ENCODE data around the gene TENT5C.

Gene TENT5C

GRCh38 chr1:117652421-117652820 is 46.6 kb downstream of the TENT5C start:
- peak overlapping the region; percentile 37 for H3K27ac Mint-ChIP-seq
- peak overlapping the region; percentile 12 for H3K4me3 Mint-ChIP-seq
- peaks cover 7% of the 10 kb centered on the region for H3K36me3 Mint-ChIP-seq (ENCODE audit: low read depth)
- H3K9me3 Mint-ChIP-seq: no peaks in the 10 kb centered on the region
- H3K27me3 Mint-ChIP-seq (ENCODE audit: low read depth): peaks cover 17% of the 10 kb centered on the region
- peaks cover 72% of the 10 kb centered on the region for H3K4me1 Mint-ChIP-seq (ENCODE audit: low read depth)

GRCh38 chr1:117653195-117653594 is 47.3 kb downstream of the TENT5C start:
- Mint-ChIP-seq H3K27ac (peak overlapping the region; percentile 60), H3K4me3 (no peak overlapping the region), H3K9me3 (no peaks in the 10 kb centered on the region), H3K27me3 (ENCODE audit: low read depth) (peaks cover 10% of the 10 kb centered on the region), H3K4me1 (ENCODE audit: low read depth) (peaks cover 76% of the 10 kb centered on the region), H3K36me3 (ENCODE audit: low read depth) (peaks cover 7% of the 10 kb centered on the region)

- H3K36me3 Mint-ChIP-seq (ENCODE audit: low read depth): peaks cover 7% of the 10 kb centered on the region
- H3K4me3 Mint-ChIP-seq: peak overlapping the region; percentile 63
- peaks cover 80% of the 10 kb centered on the region for H3K4me1 Mint-ChIP-seq (ENCODE audit: low read depth)
- H3K27ac Mint-ChIP-seq: peak overlapping the region; percentile 86
- H3K9me3 Mint-ChIP-seq: no peaks in the 10 kb centered on the region
- peaks cover 6% of the 10 kb centered on the region for H3K27me3 Mint-ChIP-seq (ENCODE audit: low read depth)
These were observed 48.1 kb downstream of the TENT5C start for GRCh38 chr1:117653732-117654492.

- H3K9me3 Mint-ChIP-seq: no peaks in the 10 kb centered on the region
- H3K27me3 Mint-ChIP-seq (ENCODE audit: low read depth): peaks cover 6% of the 10 kb centered on the region
- peaks cover 7% of the 10 kb centered on the region for H3K36me3 Mint-ChIP-seq (ENCODE audit: low read depth)
- peaks cover 81% of the 10 kb centered on the region for H3K4me1 Mint-ChIP-seq (ENCODE audit: low read depth)
- H3K4me3 Mint-ChIP-seq: peak overlapping the region; percentile 63
- H3K27ac Mint-ChIP-seq: peak overlapping the region; percentile 86
These were observed 48.8 kb downstream of the TENT5C start for GRCh38 chr1:117654493-117655219.

GRCh38 chr1:117655220-117655577 is 49.4 kb downstream of the TENT5C start:
- Mint-ChIP-seq H3K27me3 (ENCODE audit: low read depth) (peaks cover 6% of the 10 kb centered on the region), H3K27ac (peak overlapping the region; percentile 86), H3K4me3 (peak overlapping the region; percentile 36), H3K4me1 (ENCODE audit: low read depth) (peaks cover 86% of the 10 kb centered on the region), H3K9me3 (no peaks in the 10 kb centered on the region), H3K36me3 (ENCODE audit: low read depth) (peaks cover 7% of the 10 kb centered on the region)

GRCh38 chr1:117656202-117656641 is 50.4 kb downstream of the TENT5C start:
- Mint-ChIP-seq H3K27ac (peak overlapping the region; percentile 86), H3K27me3 (ENCODE audit: low read depth) (peaks cover 2% of the 10 kb centered on the region), H3K4me1 (ENCODE audit: low read depth) (peaks cover 90% of the 10 kb centered on the region), H3K9me3 (peaks cover 2% of the 10 kb centered on the region), H3K4me3 (peak overlapping the region; percentile 67), H3K36me3 (ENCODE audit: low read depth) (peaks cover 9% of the 10 kb centered on the region)

- Mint-ChIP-seq H3K9me3 (peaks cover 9% of the 10 kb centered on the region), H3K27me3 (ENCODE audit: low read depth) (no peaks in the 10 kb centered on the region), H3K36me3 (ENCODE audit: low read depth) (peaks cover 17% of the 10 kb centered on the region), H3K4me1 (ENCODE audit: low read depth) (peaks cover 94% of the 10 kb centered on the region), H3K4me3 (peak overlapping the region; percentile 54), H3K27ac (peak overlapping the region; percentile 86)
These were observed 51.2 kb downstream of the TENT5C start for GRCh38 chr1:117657031-117657430.

GRCh38 chr1:117657949-117658660 is 52.3 kb downstream of the TENT5C start:
- peak overlapping the region; percentile 74 for H3K4me3 Mint-ChIP-seq
- H3K9me3 Mint-ChIP-seq: peaks cover 14% of the 10 kb centered on the region
- H3K27ac Mint-ChIP-seq: peak overlapping the region; percentile 84

GRCh38 chr1:117658676-117659075 is 52.8 kb downstream of the TENT5C start:
- Mint-ChIP-seq H3K27ac (peak overlapping the region; percentile 84), H3K27me3 (ENCODE audit: low read depth) (no peaks in the 10 kb centered on the region), H3K4me1 (ENCODE audit: low read depth) (peaks cover 92% of the 10 kb centered on the region), H3K9me3 (peaks cover 14% of the 10 kb centered on the region), H3K36me3 (ENCODE audit: low read depth) (peaks cover 20% of the 10 kb centered on the region), H3K4me3 (peak overlapping the region; percentile 74)

More at GRCh38 chr1:117657949-117658660, 52.3 kb downstream of the TENT5C start:
- Mint-ChIP-seq H3K36me3 (ENCODE audit: low read depth) (peaks cover 17% of the 10 kb centered on the region), H3K27me3 (ENCODE audit: low read depth) (no peaks in the 10 kb centered on the region), H3K4me1 (ENCODE audit: low read depth) (peaks cover 92% of the 10 kb centered on the region)

- Mint-ChIP-seq H3K27me3 (ENCODE audit: low read depth) (no peaks in the 10 kb centered on the region), H3K9me3 (peaks cover 19% of the 10 kb centered on the region), H3K36me3 (ENCODE audit: low read depth) (peaks cover 20% of the 10 kb centered on the region), H3K4me1 (ENCODE audit: low read depth) (peaks cover 92% of the 10 kb centered on the region), H3K27ac (peak overlapping the region; percentile 84), H3K4me3 (peak overlapping the region; percentile 16)
These were observed 53.9 kb downstream of the TENT5C start for GRCh38 chr1:117659550-117660270.

- H3K9me3 Mint-ChIP-seq: peaks cover 19% of the 10 kb centered on the region
These were observed 54.6 kb downstream of the TENT5C start for GRCh38 chr1:117660271-117660965.

GRCh38 chr1:117661027-117661426 is 55.2 kb downstream of the TENT5C start:
- peak overlapping the region; percentile 40 for H3K4me3 Mint-ChIP-seq
- no peaks in the 10 kb centered on the region for H3K27me3 Mint-ChIP-seq (ENCODE audit: low read depth)
- peak overlapping the region; percentile 82 for H3K27ac Mint-ChIP-seq
- H3K4me1 Mint-ChIP-seq (ENCODE audit: low read depth): peaks cover 91% of the 10 kb centered on the region
- H3K9me3 Mint-ChIP-seq: peaks cover 19% of the 10 kb centered on the region
- H3K36me3 Mint-ChIP-seq (ENCODE audit: low read depth): peaks cover 20% of the 10 kb centered on the region

More at GRCh38 chr1:117660271-117660965, 54.6 kb downstream of the TENT5C start:
- peaks cover 20% of the 10 kb centered on the region for H3K36me3 Mint-ChIP-seq (ENCODE audit: low read depth)
- H3K4me3 Mint-ChIP-seq: peak overlapping the region; percentile 40
- peak overlapping the region; percentile 82 for H3K27ac Mint-ChIP-seq
- no peaks in the 10 kb centered on the region for H3K27me3 Mint-ChIP-seq (ENCODE audit: low read depth)
- H3K4me1 Mint-ChIP-seq (ENCODE audit: low read depth): peaks cover 91% of the 10 kb centered on the region

- peaks cover 20% of the 10 kb centered on the region for H3K9me3 Mint-ChIP-seq
- no peak overlapping the region for H3K27ac Mint-ChIP-seq
- peaks cover 82% of the 10 kb centered on the region for H3K4me1 Mint-ChIP-seq (ENCODE audit: low read depth)
- H3K4me3 Mint-ChIP-seq: no peak overlapping the region
- H3K27me3 Mint-ChIP-seq (ENCODE audit: low read depth): peaks cover 4% of the 10 kb centered on the region
- H3K36me3 Mint-ChIP-seq (ENCODE audit: low read depth): peaks cover 25% of the 10 kb centered on the region
These were observed 56.8 kb downstream of the TENT5C start for GRCh38 chr1:117662667-117663066.

All from T-helper 1 cell treated with Interleukin-12 subunit alpha and Interleukin-12 subunit beta and Interleukin-4 antibody, amounts not matched to agents 30 μg/mL and 1 μg/mL, for 36 hours (primary cell).